Measurements from ENCODE around the gene SLC5A12.

DNA sequence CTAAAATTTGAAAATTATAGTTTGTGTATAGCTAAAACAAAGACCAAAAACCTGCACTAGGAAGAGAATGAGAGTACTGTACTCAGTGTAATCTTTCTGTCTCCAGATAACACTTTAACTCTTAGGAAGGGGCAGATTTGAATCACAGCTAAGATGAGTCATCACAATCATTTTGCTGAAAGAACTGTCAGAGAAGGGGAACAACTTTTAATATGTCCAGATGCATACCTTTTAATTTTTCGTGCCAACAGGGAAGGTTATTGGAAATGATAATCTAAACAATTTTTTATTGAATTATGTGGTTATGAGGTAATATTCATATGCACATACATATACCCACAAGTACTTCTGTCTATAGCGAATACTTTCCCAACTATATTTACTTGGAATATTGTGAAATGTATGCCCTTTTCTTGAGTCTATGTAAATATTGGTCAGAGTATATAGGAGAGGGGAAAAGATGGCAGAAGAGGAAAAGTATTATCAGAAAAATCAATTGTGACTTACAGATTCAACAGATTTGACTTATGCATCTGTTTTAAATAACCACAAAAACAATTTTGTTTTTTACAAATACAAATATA is 98.7 kb downstream of the SLC5A12 start:
- TF ChIP-seq, protein P1, sequence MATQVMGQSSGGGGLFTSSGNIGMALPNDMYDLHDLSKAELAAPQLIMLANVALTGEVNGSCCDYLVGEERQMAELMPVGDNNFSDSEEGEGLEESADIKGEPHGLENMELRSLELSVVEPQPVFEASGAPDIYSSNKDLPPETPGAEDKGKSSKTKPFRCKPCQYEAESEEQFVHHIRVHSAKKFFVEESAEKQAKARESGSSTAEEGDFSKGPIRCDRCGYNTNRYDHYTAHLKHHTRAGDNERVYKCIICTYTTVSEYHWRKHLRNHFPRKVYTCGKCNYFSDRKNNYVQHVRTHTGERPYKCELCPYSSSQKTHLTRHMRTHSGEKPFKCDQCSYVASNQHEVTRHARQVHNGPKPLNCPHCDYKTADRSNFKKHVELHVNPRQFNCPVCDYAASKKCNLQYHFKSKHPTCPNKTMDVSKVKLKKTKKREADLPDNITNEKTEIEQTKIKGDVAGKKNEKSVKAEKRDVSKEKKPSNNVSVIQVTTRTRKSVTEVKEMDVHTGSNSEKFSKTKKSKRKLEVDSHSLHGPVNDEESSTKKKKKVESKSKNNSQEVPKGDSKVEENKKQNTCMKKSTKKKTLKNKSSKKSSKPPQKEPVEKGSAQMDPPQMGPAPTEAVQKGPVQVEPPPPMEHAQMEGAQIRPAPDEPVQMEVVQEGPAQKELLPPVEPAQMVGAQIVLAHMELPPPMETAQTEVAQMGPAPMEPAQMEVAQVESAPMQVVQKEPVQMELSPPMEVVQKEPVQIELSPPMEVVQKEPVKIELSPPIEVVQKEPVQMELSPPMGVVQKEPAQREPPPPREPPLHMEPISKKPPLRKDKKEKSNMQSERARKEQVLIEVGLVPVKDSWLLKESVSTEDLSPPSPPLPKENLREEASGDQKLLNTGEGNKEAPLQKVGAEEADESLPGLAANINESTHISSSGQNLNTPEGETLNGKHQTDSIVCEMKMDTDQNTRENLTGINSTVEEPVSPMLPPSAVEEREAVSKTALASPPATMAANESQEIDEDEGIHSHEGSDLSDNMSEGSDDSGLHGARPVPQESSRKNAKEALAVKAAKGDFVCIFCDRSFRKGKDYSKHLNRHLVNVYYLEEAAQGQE (IDR thresholded peaks at IDR 0.05), result no peak
- TF ChIP-seq ZNF302 (CRISPR knock-in tag; IDR thresholded peaks at IDR 0.05), result no peak
- TF ChIP-seq CBX2 (IDR thresholded peaks at IDR 0.05; ENCODE audit: borderline replicate concordance, low read depth), result no peak
- TF ChIP-seq, protein P2, sequence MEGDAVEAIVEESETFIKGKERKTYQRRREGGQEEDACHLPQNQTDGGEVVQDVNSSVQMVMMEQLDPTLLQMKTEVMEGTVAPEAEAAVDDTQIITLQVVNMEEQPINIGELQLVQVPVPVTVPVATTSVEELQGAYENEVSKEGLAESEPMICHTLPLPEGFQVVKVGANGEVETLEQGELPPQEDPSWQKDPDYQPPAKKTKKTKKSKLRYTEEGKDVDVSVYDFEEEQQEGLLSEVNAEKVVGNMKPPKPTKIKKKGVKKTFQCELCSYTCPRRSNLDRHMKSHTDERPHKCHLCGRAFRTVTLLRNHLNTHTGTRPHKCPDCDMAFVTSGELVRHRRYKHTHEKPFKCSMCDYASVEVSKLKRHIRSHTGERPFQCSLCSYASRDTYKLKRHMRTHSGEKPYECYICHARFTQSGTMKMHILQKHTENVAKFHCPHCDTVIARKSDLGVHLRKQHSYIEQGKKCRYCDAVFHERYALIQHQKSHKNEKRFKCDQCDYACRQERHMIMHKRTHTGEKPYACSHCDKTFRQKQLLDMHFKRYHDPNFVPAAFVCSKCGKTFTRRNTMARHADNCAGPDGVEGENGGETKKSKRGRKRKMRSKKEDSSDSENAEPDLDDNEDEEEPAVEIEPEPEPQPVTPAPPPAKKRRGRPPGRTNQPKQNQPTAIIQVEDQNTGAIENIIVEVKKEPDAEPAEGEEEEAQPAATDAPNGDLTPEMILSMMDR (IDR thresholded peaks at IDR 0.05), result no peak
- no peak for TF ChIP-seq NR3C1 (IDR thresholded peaks at IDR 0.05)
- no peak for TF ChIP-seq MYC (IDR thresholded peaks at IDR 0.05; ENCODE audit: borderline replicate concordance, low read length)
- TF ChIP-seq BHLHE40 (IDR thresholded peaks at IDR 0.05; ENCODE audit: low read depth, low read length), result no peak
- no peak for TF ChIP-seq EP300 (IDR thresholded peaks at IDR 0.05)
- TF ChIP-seq POLR2A (IDR thresholded peaks at IDR 0.05; ENCODE audit: low read length), result no peak
